Transverse colon (tissue), 4 donors: ENCODE data around the gene PEAR1. TPM values are rescaled to one million over a fixed set of nuclear protein-coding genes. Genes with fewer than 3 reads are reported as not detected.

ENCODE experiments used
- DNase-seq: peaks from one replicate; pipeline ENCODE4 v3.0.0-alpha.2; 2019
- H3K27ac ChIP-seq, 4 donors: fragments of 200-600 bp; sonication (generic); 2 replicates each; pipeline ENCODE4 v1.5.1; 2016 to 2018; ENCODE audit warnings: inconsistent platforms in 4 of 4
- H3K27me3 ChIP-seq: fragments of 200-600 bp; sonication (generic); 2 replicates; pipeline ENCODE4 v1.5.1; 2017; ENCODE audit warnings: inconsistent platforms
- H3K36me3 ChIP-seq, 4 donors: fragments of 200-600 bp; sonication (generic); 2 replicates each; pipeline ENCODE4 v1.5.1; 2017 to 2019; ENCODE audit warnings: inconsistent platforms in 4 of 4
- H3K4me1 ChIP-seq, 4 donors: fragments of 200-600 bp; sonication (generic); 2 replicates each; pipeline ENCODE4 v1.5.1; 2017 to 2020; ENCODE audit warnings: inconsistent platforms in 4 of 4
- H3K4me3 ChIP-seq, 4 donors: fragments of 200-600 bp; sonication (generic); 1 replicate in 1 of 4; 2 replicates in 3 of 4; pipeline versions ENCODE4 v1.5.1 to v1.6.1; 2017 to 2019; ENCODE audit warnings: inconsistent platforms in 4 of 4
- H3K9me3 ChIP-seq, 2 donors: fragments of 200-600 bp; sonication (generic); 2 replicates each; pipeline ENCODE4 v1.5.1; 2017 to 2019; ENCODE audit warnings: inconsistent platforms in 2 of 2
- CTCF ChIP-seq, 5 experiments: fragments of 200-600 bp in 3 of 5; fragments of 450-650 bp in 2 of 5; sonication (generic) in 3 of 5; IDR thresholded peaks; 1 replicate in 2 of 5; 2 replicates in 3 of 5; pipeline ENCODE4 v1.5.1; 2016 to 2017; ENCODE audit warnings: antibody characterized with exemption in 5 of 5, inconsistent platforms in 3 of 5, mild to moderate bottlenecking in 2 of 5, moderate library complexity in 1 of 5
- EP300 ChIP-seq: sonication (generic); formaldehyde crosslinking; IDR thresholded peaks from one replicate; pipeline ENCODE4 v1.6.1; 2017; ENCODE audit warnings: antibody characterized with exemption, low read depth
- POLR2A ChIP-seq: fragments of 450-650 bp; IDR thresholded peaks from one replicate; pipeline ENCODE4 v1.6.1; 2016; ENCODE audit warnings: antibody characterized with exemption, mild to moderate bottlenecking, moderate library complexity
- POLR2AphosphoS5 ChIP-seq, 3 donors: sonication (generic); formaldehyde crosslinking; IDR thresholded peaks; one replicate each; pipeline ENCODE4 v1.6.1; 2016; ENCODE audit warnings: antibody characterized with exemption in 3 of 3
- WGBS, 2 donors: methylation state at CpG; one replicate each; pipeline ENCODE4 v1.1.5; 2018; ENCODE audit warnings: low coverage in 1 of 2; 5-methylcytosine and 5-hydroxymethylcytosine counted together
- in situ Hi-C, 4 donors: fragments of 200-750 bp; cut with MboI; loops; one replicate each; pipeline versions ENCODE4 v1.15.0 to v1.15.1; 2017; ENCODE audit warnings: low sequenced_read_pairs in 3 of 4, low pct_ligation_motif_present in 1 of 4, low pct_unique_long_range_greater_than_20kb in 1 of 4
- intact Hi-C: fragments of 100-400 bp; cut with DNase I; formaldehyde crosslinking; loops from one replicate; pipeline ENCODE4 v1.15.1; 2023; ENCODE audit warnings: low total_unique reads
- total RNA-seq, 4 donors: library from RNA; depleted of rRNA; stranded (reverse); fragments of >200 nt; gene quantifications; one replicate each; pipeline ENCODE4 v1.1.0, GENCODE V29; 2016

Gene PEAR1
- total RNA-seq, 4 donors from 2014 or later, result 1.8 to 5.6 (median 3.7) TPM

GRCh38 chr1:156935505-156936128 is 42.1 kb downstream of the PEAR1 start:
- Histone ChIP-seq H3K4me1 (peaks cover 0 to 10% (median 2%) of the 10 kb centered on the region in 4 donors), H3K9me3 (no peaks in the 10 kb centered on the region), H3K27ac (no peak overlapping the region), H3K4me3 (no peak overlapping the region), H3K36me3 (peaks cover 0 to 9% (median 3%) of the 10 kb centered on the region in 4 donors), H3K27me3 (peaks cover 5% of the 10 kb centered on the region)
- no peak for DNase-seq
- in situ Hi-C loops (loop anchor here in 1 of 4 donors (10.0 kb wide), 1 partner anchor 139 kb away; no protein-coding TSS in a partner anchor), intact Hi-C loops (no loop called here)
- TF ChIP-seq POLR2A (no peak), POLR2AphosphoS5 (IDR thresholded peaks at IDR 0.05) (no peak), CTCF (IDR thresholded peaks at IDR 0.05) (no peak), EP300 (no peak)
- 83 to 86% methylated on average over 8 to 17 of the region's 17 CpGs for WGBS, 2 donors

GRCh38 chr1:156936191-156936590 is 42.7 kb downstream of the PEAR1 start:
- intact Hi-C loops, result no loop called here
- 80 to 91% methylated on average over 1 to 5 of the region's 5 CpGs for WGBS, 2 donors
- H3K9me3 ChIP-seq, result no peaks in the 10 kb centered on the region

GRCh38 chr1:156936721-156937220 is 43.3 kb downstream of the PEAR1 start:
- H3K27me3 ChIP-seq, result no peaks in the 10 kb centered on the region
- peaks cover 0 to 3% (median under 1%) of the 10 kb centered on the region in 4 donors for H3K4me1 ChIP-seq
- DNase-seq, result no peak
- no peaks in the 10 kb centered on the region for H3K9me3 ChIP-seq
- peaks cover 0 to 16% (median 3%) of the 10 kb centered on the region in 4 donors for H3K36me3 ChIP-seq
- intact Hi-C loops (no loop called here), in situ Hi-C loops (loop anchor here in 1 of 4 donors (10.0 kb wide), 1 partner anchor 138 kb away; no protein-coding TSS in a partner anchor)
- H3K4me3 ChIP-seq, result no peak overlapping the region
- no peak for TF ChIP-seq POLR2A
- no peak for TF ChIP-seq EP300
- no peak for TF ChIP-seq CTCF (IDR thresholded peaks at IDR 0.05)
- no peak for TF ChIP-seq POLR2AphosphoS5 (IDR thresholded peaks at IDR 0.05)
- no peak overlapping the region for H3K27ac ChIP-seq
- 87% methylated on average over 9 of the region's 10 CpGs; no CpG with 5 or more reads in 1 of the 2 donors for WGBS, 2 donors

More at GRCh38 chr1:156936191-156936590, 42.7 kb downstream of the PEAR1 start:
- no peak overlapping the region for H3K4me3 ChIP-seq
- peaks cover 0 to 14% (median 3%) of the 10 kb centered on the region in 4 donors for H3K36me3 ChIP-seq
- in situ Hi-C loops, result loop anchor here in 1 of 4 donors (10.0 kb wide), 1 partner anchor 139 kb away; no protein-coding TSS in a partner anchor
- no peaks in the 10 kb centered on the region for H3K27me3 ChIP-seq
- H3K27ac ChIP-seq, result no peak overlapping the region
- no peak for DNase-seq
- H3K4me1 ChIP-seq, result peaks cover 0 to 6% (median 2%) of the 10 kb centered on the region in 4 donors
- TF ChIP-seq POLR2AphosphoS5 (IDR thresholded peaks at IDR 0.05), result no peak
- no peak for TF ChIP-seq CTCF (IDR thresholded peaks at IDR 0.05)
- TF ChIP-seq POLR2A, result no peak
- no peak for TF ChIP-seq EP300

GRCh38 chr1:156937883-156938282 is 44.4 kb downstream of the PEAR1 start:
- WGBS, 2 donors, result 78% methylated on average over 8 of the region's 8 CpGs; no CpG with 5 or more reads in 1 of the 2 donors
- Histone ChIP-seq H3K4me1 (no peaks in the 10 kb centered on the region), H3K27me3 (no peaks in the 10 kb centered on the region), H3K4me3 (no peak overlapping the region), H3K27ac (no peak overlapping the region), H3K36me3 (peaks cover 0 to 21% (median 3%) of the 10 kb centered on the region in 4 donors), H3K9me3 (no peaks in the 10 kb centered on the region)
- TF ChIP-seq CTCF (IDR thresholded peaks at IDR 0.05) (no peak), POLR2A (no peak), POLR2AphosphoS5 (IDR thresholded peaks at IDR 0.05) (no peak), EP300 (no peak)
- DNase-seq, result no peak
- intact Hi-C loops, result no loop called here
- in situ Hi-C loops, result loop anchor here in 1 of 4 donors (10.0 kb wide), 1 partner anchor 137 kb away; no protein-coding TSS in a partner anchor
